LNCAP (cell line): ENCODE measurements around the gene DIPK1B.

Source experiments
- TF ChIP-seq, protein P1 (sequence below): fragments of 450-650 bp; IDR thresholded peaks from 2 replicates; pipeline ENCODE4 v1.5.1; 2017; ENCODE audit warnings: mild to moderate bottlenecking

DIPK1B gene

DNA sequence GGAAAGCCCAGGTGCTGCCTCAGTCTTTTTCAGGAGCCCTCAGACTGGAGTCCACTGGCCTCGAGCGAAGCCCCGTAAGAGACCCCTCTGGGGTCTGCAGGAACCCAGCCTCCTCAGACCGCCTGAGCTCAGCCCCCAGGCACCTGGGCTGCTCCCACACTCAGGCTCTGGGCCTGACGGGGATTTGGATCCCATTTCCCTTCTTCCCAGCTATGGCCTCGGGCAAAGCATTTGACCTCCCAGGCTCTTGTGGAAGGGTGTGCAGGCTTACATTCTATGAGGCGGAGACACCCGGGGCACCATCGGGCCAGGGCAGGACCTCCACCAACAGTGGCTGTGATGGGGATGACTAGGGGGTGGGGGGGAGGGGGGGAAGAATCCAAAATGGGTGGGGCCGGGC lies 29.7 kb upstream of the DIPK1B start:
- TF ChIP-seq, protein P1, sequence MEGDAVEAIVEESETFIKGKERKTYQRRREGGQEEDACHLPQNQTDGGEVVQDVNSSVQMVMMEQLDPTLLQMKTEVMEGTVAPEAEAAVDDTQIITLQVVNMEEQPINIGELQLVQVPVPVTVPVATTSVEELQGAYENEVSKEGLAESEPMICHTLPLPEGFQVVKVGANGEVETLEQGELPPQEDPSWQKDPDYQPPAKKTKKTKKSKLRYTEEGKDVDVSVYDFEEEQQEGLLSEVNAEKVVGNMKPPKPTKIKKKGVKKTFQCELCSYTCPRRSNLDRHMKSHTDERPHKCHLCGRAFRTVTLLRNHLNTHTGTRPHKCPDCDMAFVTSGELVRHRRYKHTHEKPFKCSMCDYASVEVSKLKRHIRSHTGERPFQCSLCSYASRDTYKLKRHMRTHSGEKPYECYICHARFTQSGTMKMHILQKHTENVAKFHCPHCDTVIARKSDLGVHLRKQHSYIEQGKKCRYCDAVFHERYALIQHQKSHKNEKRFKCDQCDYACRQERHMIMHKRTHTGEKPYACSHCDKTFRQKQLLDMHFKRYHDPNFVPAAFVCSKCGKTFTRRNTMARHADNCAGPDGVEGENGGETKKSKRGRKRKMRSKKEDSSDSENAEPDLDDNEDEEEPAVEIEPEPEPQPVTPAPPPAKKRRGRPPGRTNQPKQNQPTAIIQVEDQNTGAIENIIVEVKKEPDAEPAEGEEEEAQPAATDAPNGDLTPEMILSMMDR, result no peak

DNA sequence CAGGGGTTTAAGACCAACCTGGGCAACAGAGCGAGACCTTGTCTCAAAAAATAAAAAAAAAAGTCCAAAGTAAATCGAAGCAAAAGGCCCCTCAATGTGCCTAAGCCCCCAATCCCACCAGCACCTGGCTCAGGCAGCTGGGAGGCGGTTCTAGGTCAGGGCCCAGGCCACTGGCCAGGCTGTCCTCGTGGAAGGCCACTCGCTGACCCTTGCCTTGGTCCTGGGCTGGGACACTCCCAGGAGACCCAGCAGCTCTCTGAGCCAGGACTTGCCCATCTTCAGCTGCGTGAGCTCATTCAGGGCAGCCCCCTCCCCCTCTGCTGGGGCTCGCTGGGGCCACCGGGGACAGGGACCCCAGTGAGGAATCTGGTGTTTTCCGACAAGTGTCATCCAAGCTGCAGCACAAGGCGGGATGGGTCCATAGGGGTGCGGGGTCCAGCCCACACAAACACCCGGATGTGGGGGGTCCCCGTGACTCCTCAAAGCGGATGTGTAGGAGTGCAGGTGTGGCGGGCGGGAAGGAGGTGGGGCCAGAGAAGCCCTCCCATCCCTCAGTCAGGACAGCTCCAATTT lies 29.1 kb upstream of the DIPK1B start:
- TF ChIP-seq, protein P1, result no peak

DNA sequence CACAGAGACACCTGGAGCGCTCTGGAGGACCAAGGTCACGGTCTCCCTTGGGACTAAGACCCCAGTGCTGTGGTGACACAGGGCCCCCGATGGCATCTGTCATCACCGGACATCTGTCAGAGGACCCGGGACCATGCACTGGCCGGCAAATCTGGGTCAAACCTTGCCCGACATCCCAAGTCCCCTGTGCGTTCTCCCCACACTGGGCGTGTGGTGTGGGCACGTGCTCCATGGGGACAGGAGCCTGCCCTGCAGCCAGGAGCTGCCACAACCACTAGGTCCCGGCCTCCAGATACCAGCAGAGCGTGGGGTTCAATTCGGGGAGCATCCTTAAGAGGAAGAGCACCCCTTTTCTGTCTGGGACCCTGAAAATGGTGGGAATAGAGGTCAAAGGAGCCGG lies 28.6 kb upstream of the DIPK1B start:
- TF ChIP-seq, protein P1, result no peak

DNA sequence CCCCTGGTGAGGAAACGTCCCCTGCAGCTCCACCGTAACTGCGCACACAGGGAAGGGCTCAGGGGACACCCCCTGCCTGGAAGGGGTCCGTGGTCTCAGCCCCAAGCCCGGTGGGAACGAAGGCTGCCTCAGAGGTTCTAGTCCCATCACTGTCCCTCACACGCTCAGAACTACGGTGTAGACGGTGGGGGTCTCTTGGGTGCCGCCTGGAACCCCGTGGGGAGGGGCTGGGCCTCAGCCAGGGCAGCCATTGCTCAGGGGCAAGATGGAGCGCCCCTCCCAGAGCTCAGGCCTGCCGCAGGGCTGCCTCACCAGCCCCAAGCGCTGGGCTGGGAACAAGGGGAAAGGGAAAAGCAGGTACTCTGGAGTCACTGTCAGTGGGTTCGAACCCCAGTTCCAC lies 28.0 kb upstream of the DIPK1B start:
- TF ChIP-seq, protein P1, result no peak

DNA sequence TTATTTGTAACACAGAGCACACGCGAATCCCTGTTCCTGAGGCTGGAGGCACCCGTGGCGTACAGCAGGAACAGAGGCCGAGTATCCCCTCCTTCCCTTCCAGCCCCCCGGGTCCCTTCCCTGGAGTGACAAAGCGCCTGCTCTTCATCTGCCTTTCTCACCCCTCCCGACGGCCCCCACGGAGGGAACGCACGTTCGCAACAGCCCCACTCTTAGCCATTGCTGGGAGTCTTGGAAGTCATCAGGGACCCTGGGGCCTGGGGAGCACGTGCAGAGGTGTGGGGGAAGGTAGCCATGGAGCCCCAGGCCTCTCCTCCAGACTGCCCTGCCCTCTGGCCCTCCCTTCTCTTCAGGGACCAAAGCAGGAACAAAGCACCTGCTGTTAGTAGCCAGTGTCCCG lies 27.6 kb upstream of the DIPK1B start:
- TF ChIP-seq, protein P1, result no peak

DNA sequence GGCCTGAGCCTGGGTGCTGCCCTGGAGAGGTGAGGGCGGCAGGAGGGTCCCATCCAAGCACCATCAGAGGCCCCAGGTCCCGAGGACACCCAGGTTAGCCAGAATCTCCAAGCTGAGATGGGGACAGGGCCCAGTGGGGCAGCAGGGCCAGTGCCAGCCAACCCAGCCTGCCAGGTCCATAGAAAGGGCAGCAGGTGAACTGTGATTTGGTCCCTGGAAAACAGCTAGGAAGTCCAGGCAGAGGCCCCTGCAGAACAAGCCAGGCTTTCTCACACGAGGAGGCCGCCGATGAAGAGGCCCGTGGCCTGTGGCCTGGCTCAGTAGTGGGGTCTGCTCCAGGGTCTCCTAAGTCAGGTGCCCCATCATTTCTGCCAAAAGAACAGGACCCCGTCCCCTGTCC lies 27.2 kb upstream of the DIPK1B start:
- TF ChIP-seq, protein P1, result no peak

DNA sequence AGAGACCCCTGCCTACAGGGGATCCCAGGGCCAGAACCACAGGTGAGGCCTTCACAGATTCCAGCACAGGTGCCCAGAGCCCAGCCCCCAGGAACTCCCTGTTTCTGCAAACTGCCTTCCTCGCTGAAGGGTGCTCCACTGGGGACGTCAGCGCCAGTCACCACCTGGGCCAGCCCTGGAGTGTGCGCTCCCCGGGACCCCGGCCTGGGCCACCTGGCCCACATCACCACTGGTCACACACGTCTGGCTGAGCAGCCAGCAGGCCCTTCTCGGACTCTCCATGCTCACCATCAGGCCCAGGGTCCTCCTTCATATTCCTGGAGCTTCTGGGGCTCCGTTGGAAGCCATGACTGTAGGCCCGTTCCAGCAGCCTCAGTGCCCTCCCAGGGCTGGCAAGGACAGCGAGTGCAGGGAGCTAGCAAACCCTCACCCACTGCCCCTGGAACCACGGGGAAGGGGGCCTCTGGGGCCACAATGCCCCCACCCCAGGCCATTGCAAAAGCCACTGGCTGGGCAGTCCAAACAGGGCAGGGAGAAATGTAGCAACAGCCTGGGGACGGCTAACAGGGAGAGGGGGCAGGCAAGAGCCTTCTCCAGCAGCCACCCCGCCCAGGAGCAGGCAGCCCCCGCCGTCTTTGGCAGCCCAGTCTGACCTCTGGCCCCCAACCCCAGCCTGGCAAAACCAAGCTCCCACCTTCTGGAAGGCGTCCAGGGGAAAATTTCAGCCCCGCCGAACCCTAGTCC lies 26.4 kb upstream of the DIPK1B start:
- TF ChIP-seq, protein P1, result no peak

DNA sequence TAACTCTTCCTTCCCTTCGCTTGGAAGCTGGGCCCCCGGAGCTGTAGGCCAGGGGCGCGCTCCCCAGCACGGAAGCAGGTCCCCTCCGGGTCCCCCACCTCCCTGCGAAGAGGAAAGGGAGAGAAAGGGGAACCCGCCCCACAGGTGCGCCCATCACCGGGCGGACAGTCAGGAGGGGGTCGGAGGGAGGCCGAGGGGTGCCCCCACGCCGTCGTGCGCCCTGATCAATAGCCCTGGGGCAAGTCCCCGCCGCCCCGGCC lies 25.9 kb upstream of the DIPK1B start:
- TF ChIP-seq, protein P1, result no peak
